Activated CD8-positive, alpha-beta memory T cell treated with anti-CD3 and anti-CD28 coated beads for 1 hour (primary cell): ENCODE measurements around the gene SMARCC2.
"Not testable (repeated sequence)": the region's sequence is repeated elsewhere in the genome, so short reads cannot be mapped to it uniquely, and the experiment has no call there.

ENCODE experiments used
- DNase-seq, 2 donors: peaks; one replicate each; pipeline ENCODE4 v3.0.0-alpha.2; 2020; ENCODE audit warnings: low read depth in 1 of 2; ENCODE audit errors: extremely low read depth in 1 of 2

Gene SMARCC2

GRCh38 chr12:56126732-56127239 lies 62.5 kb downstream of the SMARCC2 start:
- no peak for DNase-seq

- no peak for DNase-seq
Observed at GRCh38 chr12:56124133-56124532, 65.2 kb downstream of the SMARCC2 start.

- DNase-seq: no peak
Observed at GRCh38 chr12:56122637-56123036, 66.6 kb downstream of the SMARCC2 start.

DNA sequence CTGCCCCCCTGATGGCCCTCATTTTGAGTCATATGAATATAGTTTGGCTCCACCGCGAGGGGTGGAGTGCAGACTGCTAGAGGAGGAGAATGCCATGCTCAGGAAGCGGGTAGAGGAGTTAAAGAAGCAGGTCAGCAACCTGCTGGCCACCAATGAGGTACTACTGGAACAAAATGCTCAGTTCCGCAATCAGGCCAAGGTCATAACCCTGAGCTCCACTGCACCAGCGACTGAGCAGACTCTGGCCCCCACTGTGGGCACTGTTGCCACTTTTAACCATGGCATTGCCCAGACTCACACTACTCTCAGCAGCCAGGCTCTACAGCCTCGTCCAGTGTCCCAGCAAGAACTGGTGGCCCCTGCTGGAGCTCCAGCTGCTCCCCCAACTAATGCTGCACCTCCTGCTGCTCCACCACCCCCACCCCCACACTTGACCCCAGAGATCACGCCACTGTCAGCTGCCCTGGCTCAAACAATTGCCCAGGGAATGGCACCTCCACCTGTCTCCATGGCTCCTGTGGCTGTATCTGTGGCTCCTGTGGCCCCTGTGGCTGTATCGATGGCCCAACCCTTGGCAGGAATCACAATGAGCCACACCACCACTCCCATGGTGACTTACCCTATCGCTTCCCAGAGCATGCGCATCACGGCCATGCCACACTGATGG lies 67.9 kb downstream of the SMARCC2 start:
- no peak for DNase-seq

DNA sequence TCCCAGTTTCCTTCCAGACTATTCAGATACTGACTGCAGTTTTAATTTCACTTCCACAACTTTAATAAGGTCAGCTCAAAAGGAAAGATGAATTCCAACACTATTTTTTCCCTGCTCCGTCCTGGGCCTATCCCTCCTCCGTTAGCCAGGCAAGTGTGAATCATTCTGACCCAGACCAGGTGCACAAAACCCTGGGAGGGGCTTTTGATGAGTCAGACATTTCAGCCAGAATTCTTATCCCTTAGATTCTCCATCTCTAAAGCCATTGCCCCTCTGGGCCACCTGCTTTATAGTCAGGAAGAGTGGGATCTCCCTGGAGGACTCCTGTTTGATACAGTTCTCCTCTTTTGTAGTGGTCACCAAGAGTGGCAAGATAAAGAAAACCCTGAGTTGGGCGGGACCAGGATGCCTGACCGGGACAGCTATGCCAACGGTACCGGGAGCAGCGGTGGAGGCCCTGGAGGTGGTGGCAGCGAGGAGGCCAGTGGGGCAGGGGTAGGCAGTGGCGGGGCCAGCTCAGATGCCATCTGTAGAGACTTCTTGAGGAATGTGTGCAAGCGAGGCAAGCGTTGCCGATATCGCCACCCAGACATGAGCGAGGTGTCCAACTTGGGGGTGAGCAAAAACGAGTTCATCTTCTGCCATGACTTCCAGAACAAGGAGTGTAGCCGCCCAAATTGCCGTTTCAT lies 69.0 kb downstream of the SMARCC2 start:
- no peak for DNase-seq

GRCh38 chr12:56119361-56119796 lies 69.9 kb downstream of the SMARCC2 start:
- DNase-seq: no peak

DNA sequence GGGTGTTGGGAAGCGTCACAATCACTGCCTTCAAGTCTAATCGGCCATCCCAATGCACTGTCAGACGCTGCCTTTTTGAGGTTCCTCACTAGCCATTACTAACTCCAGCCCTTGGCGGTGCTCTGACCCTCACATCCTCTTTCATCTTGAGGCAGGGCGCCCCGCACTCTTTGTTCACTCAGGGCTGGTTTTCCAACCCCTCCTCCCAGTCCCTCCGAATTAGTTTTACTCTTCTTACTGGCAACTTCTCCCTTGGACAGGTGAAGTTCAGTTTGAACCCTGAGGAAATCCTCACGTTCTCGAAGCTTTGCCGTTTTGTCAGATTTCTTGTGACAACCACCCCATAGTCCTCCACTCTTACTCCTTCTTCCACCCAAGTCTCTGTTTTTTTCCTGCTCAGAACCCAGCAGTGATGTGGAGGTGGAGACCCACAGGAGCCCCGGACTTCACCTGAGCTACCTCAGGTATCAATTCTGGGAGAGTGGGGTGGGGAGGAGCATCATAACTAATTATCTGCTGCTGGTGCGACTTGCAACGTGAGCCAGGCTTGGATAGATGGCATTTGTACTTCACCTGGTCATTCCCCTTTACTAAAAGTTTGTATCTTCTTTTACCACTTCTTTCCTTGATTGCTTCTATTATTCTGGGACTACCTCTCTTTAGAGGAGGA lies 70.5 kb downstream of the SMARCC2 start:
- DNase-seq: no peak

DNA sequence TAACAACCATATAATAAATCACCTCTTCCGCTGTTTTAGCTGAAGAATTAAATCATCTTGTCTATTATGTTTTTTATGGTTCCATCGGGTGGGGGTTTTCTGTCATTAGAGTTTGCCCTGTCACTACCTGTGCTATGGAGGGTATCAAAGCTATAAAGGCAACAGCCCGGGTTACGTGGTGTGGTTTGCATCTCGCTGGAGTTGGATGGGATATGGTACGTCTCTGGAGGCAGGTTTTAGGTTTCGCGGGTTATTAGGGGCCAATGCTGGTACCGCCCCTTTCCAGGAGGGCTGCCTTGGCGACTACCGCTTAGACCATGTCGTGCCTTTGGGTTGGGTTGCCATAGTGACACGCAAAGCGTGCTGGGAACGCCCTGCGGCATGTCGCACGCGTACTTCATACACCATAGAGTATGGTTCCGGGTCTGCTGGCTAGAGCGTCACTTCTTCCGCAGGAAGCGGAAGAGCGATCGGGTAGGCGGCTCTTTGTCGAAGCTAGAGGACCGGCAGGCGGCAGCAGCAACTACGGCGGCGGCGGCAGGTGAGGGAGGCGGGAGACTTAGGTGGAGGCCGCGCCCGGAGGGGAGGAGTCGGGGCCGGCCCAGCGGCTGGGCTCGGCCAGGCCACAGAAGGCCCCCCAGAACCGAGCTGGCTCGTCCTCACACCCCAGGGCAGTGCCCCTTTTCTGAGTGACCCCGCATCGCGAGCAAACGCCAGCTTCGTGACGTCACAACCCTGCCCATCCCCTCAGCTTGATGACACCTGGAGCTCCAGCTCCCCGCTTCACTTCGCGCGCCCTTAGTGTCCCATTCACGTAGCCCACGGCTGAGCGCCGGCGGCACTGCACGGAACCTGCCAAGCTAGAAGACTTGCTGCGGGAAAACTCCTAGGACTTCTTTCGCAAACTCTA lies 71.2 kb downstream of the SMARCC2 start, which contains the start of gene ZC3H10:
Gene ZC3H10, plus strand, starts transcription at position 489 of the 910 bp plus-strand sequence. CDS start 2,297 bp downstream, outside the sequence.
- peak; percentile 92 to 93 for DNase-seq

GRCh38 chr12:56117082-56117706 lies 72.1 kb downstream of the SMARCC2 start:
- not testable (repeated sequence) for DNase-seq

DNA sequence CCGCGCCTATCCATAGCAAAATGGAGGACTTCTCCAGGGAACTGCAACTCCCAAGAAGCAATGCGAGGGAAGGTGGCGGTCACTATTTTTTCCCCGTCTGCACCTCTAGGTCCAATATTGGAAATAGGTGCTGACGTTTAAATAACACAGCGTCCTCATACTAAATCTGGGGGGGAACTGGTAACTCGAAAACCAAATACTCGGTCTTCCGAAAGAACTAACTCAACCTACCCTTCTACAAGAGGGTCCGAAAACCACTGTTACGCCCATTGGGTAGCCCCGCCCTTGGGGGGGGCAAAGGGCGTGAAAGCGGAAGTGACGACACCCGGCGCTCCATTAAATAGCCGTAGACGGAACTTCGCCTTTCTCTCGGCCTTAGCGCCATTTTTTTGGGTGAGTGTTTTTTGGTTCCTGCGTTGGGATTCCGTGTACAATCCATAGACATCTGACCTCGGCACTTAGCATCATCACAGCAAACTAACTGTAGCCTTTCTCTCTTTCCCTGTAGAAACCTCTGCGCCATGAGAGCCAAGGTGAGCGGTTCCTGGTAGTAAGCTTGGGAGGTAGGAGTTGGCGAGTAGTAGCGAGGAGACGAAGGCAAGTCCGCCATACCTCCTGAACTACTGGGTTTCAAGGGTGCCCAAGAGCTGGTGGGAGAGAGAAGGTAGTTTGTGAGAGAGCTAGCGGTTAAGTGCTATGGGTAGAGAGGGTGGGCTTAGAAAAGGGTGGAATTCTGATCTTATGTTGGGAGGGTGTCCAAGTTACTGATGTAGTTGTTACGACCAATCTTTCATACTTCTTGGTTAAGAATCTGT lies 72.8 kb downstream of the SMARCC2 start, which contains the start of gene RPL41:
Gene RPL41, plus strand, starts transcription at position 367 of the 815 bp plus-strand sequence.
- peak; percentile 81 to 89 for DNase-seq

DNA sequence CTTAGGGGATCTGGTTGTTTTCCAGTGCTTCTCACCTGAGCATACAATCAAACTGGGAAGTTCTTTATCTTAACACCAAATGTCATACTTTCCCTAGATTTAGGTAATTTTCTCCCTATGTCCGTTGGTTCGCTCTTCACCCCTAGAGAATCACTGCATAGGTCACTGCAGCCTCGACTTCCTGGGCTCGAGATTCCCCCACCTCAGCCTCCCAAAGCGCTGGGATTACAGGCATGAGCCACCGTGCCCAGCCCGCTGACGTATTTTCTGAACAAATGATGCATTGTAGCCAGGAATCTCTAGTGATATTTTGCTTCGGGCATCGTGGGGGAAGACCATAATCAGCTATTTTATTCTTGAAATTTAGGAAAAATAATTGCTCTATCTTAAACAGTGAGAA lies 74.0 kb downstream of the SMARCC2 start:
- DNase-seq: no peak

- no peak for DNase-seq
Observed at GRCh38 chr12:56114084-56114483, 75.2 kb downstream of the SMARCC2 start.
